Activated gamma-delta T cell treated with anti-CD3 and anti-CD28 coated beads, Interleukin-2, amount 50 U/mL, for 16 hours (primary cell): ENCODE data around the gene CELF1.
A peak's percentile ranks its signal among the peaks of the same experiment; 100 is the strongest.

Source experiments
- DNase-seq: peaks from one replicate; pipeline ENCODE4 v3.0.0-alpha.2; 2020; ENCODE audit warnings: low read depth

Gene CELF1

DNA sequence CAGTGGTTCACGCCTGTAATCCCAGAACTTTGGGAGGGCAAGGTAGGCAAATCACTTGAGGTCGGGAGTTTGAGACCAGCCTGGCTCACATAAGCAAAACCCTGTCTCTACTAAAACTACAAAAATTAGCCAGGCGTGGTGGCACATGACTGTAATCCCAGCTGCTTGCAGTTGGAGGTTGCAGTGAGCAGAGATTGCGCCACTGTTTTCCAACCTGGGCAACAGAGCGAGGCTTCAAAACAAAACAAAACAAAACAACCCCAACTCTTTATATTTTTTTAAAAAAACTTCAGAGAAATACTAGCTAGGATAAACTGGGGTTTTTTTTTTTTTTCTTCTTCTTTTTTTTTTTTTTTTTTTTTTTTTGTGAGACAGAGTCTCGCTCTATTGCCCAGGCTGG, 72.2 kb downstream of the CELF1 start:
- DNase-seq = no peak

DNA sequence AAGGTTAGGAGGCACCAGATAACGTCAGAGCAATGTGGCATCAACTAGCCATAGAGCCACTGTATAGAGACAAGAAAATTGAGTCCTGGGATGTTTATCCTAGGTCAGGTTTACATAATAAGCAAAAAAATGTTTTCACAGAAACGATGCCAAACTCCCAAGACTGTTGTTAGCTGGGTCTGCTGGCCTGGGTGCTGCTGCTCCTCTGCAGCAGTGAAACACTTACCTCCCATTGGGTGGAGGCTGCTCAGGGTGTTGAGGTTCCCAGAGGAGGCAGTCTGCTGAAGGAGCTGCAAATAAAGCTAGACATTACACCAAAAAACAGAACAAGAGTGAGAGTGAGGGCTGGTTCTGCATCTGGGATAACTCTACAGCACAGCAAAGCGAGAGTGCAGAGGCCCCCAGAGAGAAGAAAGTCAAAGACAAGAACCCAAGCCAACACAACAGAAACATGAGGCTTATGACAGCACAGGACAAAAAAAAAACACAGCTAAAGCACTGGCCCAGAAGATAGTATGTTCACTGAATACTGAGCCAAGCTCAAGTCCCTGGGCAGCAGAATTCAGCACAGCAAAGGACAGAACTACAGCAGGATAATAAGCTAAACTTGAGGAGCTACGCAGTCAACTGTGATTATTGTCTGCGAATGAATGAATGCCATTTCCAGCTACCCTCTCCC, 74.1 kb downstream of the CELF1 start:
- no peak for DNase-seq

DNA sequence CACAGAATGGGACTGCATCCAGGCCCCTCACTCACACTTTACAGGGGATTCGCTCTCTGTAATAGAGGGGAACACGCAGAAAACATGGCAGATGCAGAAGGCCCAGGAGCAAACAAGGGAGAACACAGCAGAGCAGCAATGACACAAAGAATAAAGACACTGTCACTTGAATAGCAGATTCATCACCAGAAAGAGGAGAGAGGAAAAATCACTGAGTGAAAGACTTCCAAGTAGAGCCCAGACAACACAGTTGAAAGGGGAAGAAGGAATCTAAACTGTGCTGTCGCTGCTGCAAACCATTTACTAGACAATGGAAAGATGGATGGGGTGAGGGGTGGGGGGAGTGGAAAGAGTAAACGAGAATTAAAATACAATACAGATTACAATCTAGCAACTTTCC, 75.2 kb downstream of the CELF1 start:
- no peak for DNase-seq

DNA sequence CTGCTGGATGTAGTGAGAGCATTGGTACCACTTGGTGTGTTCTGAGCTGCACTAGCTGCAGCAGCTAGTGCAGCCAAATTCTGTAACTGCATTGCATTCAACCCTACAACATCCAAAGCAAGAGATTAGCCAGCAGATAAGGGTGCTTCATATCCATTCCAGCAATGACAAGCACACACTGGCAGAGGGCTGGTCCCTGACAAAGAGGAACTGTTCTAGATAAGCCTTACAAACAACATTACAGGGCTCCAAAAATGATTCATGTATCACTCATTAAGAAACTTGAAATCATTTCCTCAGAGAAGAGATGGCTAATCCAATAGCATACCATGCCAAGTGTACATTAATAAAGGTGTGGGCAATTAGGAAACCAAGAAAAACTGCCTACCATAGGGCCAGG, 75.6 kb downstream of the CELF1 start:
- no peak for DNase-seq

DNA sequence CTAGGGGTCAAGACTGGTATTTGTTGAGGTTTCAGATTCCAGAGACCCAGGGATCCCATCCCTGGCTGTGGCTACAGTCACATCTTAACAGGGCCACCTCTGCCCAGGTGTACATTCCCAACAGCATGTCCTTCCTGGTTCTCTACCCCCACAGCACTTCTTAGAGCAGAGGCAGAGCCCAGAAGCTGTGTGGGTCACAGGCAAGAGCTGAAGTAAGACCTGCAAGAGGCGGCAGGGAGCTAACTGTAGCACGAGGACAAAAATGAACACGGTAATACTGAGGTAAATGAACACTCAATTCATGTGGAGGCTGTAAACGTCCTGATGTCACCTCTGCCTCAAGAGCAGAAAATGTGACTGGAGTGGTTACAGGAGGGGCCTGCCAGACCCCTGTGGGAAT, 82.3 kb downstream of the CELF1 start:
- DNase-seq = no peak

DNA sequence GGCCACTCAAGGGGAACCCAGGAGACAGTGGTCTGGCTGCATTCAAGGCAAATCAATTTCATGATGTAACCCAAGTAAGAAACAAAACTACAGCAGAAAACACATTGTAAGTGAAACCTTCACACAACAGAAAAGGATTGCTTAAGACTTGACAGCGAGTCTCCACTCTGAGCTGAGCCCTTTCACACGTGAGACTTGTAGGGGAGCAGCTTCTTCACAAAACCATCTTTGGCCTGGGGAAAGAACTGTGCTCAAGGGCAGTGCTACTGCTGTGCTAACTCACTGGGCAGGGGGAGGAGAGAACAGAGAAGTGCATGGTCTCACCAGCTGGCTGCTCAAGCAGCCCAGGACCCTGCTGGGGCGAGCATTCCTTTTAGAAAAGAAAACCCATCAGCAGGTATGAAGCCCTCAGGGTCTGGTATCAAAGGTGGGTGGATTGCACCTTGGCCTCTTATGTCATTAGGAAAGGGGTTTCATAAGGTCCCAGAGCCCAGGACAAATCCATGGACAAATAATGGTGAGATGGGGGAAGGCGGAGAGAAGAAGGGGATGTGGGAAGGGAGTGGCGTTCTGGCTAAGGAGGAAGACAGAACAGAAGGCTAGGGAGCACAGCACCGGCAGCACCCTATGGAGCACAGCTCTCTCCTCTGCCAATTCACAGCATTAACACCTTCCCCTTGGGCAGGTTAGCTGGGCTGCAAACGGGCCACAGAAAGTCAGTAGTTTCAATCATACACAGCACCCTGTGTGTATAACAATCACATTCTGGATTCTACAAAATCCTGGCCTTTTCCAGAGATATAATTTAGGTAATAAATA, 83.4 kb downstream of the CELF1 start:
- no peak for DNase-seq

DNA sequence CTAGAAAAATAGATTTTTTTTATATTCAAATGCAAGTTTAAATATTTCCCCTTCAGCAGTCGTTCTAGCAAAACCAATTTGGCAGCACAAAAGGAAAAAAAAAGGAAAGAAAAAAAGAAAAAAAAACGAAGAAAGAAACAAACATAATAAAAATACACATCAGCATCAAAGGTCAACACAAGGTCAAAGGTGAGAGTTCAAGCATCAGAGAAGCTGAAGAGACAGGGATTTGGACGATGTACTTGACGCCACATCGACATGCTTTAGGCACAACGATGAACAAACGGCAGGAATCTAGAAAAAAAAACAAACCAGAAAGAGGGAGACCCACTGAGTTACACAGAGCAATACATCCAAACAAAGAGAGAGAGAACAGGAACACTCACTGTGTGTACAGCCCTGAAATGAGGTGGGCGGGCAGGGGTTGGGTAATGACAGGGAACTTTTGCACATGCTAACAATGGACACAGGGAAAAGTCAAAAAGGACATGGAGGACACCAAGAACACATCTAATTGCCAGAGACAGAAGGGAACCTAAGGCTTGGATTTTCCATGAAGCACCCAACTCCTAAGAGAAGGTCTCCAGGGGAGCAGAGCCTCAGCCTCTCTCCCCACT, 84.2 kb downstream of the CELF1 start:
- DNase-seq = no peak

DNA sequence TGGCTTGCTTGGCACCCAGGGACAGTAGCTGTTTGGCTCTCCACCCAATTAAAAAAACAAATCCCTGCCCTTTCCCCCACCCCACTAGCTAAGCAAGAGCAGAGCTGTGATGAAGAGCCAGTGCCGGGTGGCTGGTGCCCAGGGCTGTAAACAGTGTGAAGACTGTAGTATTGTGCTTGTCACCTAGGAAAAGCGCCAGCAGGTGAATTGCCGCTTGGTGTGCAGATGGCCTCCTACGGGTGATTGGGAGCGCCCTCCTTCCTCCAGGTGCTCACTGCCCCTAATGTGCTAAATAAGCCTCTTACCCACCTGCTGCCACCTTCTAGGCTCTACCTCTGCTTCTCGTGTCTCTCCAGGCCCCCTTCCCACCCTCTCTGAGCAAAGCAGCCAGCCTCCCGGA, 85.6 kb downstream of the CELF1 start:
- DNase-seq = no peak

DNA sequence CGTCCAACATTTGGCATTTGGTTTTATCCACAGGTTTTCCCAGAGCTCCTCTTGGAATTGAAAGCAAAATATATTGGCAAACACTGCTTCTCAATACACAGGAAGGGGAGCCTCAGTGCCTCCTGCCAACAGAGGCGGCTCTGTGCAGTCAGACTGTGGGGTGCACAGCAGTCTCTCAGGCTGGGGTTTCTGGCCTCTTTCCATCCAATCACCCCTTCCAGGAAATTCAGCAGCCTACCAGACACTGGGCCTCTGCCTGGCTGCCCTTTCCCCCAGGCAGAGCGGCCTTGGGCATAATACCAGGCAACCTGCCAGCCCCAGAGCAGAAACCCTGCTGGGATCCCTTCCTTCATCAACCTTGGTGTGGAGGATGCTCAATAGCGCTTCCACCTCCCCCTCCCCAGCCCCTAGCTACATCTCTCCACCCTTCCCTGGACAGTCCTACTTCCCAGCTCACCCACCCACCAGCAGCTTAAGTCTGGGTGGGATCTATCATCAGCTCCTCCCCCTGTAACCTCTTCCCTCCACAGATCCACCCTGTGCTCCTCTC, 86.2 kb downstream of the CELF1 start:
- no peak for DNase-seq

DNA sequence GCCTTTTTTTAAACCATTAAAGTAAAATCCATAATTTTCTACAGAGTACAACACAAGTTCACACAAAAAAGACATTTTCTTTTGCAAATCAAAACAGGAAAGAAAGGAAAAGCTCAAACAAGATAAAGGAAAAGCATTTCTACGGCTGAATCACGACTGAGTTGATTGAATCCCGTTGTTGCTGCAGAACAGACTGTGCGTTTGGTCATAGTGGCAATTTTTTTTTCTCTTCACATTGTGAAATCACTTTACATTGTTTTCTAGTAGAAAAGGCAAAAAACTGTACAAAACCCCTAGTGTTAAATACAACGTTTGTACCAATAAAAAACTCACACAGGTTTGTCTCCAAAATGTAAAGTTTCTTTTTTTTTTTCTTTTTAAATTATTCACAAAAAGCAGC, 86.7 kb downstream of the CELF1 start:
- no peak for DNase-seq

DNA sequence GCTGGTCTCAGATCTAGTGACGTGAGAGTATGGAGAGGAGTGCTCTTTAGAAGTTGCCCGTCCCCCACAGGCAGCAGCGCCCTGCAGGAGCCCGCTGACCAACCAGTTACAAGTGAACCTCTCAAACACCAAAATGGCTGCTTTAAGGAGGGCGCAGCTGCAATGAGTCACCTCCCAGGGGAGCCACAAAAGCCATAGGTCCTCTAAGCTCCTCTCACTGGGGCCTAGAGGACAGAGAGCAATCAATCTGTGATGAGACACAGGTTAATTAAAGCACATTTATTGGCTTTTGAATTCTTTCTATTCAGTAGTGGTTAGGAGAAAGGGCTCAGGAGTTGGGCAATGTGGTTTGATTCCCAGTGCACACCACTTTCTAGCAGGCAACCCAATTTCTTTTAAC, 88.4 kb downstream of the CELF1 start:
- no peak for DNase-seq

DNA sequence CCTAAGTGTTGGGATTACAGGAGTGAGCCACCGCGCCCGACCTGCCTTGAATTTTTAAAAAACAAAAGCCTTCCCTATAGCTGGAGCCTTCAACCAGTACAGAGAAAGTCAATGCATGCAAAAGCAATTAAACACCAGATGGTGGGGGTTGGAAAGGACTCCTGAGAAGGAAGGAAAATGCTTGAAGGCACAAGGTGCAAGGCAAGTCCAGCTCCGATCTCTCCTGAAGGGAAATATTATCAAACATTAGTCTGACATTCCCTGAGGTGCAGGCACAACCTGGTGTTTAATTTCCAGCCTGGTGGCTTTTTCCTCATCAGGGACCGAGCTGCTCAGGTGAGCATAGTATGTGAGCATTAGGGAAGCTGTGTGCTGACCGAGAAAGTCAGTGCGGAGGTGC, 91.1 kb downstream of the CELF1 start:
- DNase-seq = no peak

DNA sequence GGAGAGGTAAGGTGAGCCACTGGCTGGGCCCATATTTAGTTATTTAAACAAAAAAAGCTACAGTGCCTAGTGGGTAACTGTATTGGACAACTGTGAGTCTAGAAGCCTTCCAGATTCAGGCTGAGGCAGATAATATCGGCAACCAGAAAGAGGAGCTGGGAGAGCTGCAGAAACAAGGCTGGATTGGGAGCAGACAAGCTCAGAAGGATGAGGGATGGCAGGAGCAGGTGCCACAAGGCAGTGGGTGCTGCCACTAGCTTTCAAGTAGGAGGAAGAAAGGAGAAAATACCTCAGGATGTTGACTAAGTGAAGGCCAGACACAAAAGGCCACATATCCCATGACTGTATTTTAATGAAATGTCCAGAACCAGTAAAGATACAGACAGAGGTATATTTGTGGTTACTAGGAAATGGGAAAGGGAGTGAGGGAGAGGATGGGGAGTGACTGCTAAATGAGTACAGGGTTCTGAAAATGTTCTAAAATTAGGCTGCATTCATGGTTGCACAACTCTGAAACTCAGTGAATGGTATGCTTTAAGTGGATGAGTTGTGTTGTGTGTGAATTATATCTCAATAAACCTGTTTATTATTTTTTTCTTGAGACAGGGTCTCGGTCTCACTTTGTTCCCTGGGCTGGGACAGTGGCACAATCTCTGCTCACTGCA, 92.2 kb downstream of the CELF1 start:
- DNase-seq = no peak

DNA sequence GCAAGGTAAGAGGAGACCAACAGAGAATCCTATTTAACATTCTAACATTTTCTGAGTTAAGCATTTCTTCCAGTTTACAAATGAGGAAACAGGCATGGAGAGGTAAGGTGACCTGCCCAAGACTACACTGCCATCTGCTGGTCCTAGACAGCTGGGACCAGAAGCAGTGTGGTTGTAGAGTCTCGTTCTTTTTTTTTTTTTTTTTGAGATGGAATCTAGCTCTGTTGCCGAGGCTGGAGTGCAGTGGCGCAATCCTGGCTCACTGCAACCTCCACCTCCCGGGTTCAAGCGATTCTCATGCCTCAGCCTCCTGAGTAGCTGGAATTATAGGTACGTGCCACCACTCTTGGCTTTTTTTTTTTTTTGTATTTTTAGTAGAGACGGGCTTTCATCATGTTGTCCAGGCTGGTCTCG, 98.7 kb downstream of the CELF1 start:
- DNase-seq = peak; percentile 33

DNA sequence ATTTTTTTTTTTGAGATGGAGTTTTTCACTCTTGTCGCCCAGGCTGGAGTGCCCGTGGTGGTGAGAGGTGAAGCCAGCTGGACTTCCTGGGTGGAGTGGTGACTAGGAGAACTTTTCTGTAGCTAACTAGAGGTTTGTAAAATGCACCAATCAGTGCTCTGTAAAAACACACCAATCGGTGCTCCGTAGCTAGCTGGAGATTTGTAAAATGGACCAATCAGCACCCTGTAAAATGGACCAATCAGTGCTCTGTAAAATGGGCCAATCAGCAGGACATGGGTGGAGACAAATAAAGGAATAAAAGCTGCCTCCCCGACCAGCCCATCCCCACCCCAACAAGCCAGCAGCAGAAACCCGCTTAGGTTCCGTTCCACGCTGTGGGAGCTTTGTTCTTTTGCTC, 99.6 kb downstream of the CELF1 start:
- DNase-seq = no peak

DNA sequence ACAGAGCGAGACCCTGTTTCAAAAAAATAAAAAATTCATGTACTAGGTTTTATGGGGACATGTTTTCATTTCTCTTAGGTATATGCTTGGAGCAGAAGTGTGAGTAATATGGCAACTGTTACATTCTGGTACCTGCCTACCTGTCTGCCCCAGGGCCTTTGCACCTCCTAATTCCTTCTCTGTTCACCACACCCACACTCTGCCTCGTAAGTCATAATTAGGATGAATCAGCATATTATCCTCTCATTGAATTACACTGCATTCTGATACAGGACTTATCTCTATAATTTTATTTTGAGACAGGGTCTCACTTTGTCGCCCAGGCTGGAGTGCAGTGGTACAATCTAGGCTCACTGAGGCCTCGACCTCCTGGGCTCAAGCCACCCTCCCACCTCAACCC, 100.9 kb downstream of the CELF1 start:
- DNase-seq = no peak

DNA sequence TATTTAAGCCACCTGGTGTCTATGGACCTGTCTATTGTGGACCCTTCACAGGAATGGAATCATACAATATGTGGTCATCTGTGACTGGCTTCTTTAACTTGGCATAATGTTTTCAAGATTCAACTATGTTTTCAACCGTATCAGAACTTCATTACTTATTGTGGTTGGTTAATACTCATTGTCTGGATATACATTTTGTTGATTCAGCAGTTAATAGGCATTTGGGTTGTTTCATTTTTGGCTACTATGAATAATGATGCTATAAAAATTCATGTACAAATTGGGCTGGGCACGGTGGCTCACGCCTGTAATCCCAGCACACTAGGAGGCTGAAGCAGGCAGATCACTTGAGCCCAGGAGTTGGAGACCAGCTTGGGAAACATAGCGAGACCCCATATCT, 101.5 kb downstream of the CELF1 start:
- DNase-seq = no peak

DNA sequence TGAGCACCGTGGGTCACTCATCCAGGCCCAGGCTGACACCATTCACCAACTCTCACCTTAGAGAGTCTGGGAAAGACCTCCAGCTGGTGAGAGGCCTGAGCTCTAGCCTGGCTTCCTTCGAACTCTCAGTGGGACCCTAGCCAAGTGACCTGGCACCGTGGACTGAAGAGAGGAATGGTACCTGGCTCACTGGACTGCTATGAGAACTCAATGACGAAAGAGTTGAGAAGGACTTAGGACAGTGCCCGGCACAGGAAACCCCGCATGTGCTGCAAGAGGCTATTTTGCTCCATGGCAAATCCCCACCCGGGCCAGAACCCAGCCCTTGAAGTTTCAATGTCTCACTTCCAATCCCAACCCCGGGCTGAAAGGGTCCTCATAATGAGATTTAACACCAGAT, 103.4 kb downstream of the CELF1 start:
- DNase-seq = no peak

DNA sequence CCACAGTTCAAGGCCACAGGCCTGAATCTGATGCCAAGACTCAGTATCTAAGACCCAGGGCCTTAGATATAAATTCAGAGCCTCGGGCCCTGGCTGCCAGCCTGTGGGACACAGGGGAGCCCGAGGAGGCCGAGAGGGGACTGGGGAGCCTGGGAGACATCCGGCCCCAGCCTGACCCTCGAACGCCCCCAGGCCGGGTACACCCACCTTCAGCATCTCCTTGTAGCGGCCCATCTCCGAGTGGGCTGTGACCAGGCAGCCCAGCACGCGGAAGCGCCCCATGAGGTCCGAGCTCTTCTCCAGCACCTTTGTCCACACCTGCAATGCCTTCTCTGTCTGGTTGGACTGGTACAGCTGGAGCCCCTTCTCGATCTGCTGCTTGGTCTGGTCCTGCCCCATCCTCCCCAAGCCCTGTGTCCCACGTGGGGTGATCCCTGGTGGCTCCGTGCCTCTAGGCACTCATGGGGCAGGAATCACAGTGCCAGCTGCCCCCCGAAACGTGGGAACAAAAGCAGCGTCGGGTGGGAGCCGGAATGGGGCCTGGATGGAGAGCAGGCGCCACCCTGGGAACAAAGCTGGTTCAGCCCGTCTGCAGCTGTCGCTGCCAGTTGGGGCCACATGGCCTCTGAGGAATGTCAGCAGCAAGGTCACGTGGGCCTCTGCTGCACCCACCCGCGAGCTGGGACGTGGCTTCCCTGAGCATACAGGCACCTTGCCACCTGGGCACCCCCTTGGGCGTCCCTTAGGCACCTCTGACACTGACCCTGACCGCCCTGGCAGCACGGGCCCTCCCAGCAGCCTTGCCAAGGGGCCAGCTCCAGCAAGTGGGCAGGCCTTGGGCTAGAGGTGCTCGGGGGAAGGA, 104.1 kb downstream of the CELF1 start, which contains the start of gene RAPSN:
Gene RAPSN (minus strand): TSS at position 571 of the 862 bp plus-strand sequence. CDS start 172 bp downstream, at position 399.
- no peak for DNase-seq

DNA sequence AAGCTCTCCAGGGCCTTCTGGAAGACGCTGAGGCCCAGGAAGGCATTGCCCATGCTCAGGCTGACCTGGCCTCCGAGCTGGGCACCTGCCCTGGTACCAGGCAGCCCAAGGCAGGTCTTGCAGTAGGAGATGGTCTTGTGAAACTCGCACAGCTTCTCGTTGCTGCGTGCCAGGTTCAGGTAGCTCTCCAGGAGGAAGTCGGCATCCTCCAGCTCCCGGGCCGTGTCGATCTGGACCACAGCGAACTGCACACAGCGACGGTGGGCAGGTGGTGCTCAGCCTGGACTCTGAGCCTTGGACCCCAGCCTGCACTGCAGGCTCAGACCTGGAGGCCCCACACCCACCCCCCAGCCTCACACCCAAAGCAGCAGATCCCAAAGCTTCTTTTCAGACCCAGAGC, 105.0 kb downstream of the CELF1 start:
- DNase-seq = no peak

DNA sequence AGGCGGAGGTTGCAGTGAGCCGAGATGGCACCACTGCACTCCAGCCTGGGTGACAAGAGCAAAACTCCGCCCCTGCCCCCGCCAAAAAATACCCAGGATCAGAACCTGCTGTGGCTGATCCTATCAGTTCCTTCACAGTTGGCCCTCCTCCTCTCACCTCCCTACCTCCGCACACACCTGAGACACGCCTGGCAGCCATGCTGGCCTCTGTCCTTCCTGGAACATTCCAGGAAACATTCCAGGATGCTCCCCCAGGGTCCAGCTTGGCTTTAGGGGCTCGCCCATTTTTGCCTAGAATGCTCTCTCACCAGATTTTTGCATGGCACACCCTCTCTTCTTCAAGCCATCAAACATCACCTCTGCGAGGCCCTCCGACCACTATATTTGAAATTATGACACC, 106.1 kb downstream of the CELF1 start:
- DNase-seq = no peak
